ENCODE results near the gene NCS1. TPM values are rescaled to one million over a fixed set of nuclear protein-coding genes. Genes with fewer than 3 reads are reported as not detected.
A peak's percentile ranks its signal among the peaks of the same experiment; 100 is the strongest.

Gene NCS1
- total RNA-seq, 1 donor from 2014 or later, result 37.7 TPM

- H3K36me3 Mint-ChIP-seq (ENCODE audit: unreplicated experiment), result peaks cover 37% of the 10 kb centered on the region
- H3K4me1 Mint-ChIP-seq (ENCODE audit: unreplicated experiment), result peaks cover 27% of the 10 kb centered on the region
- peak overlapping the region; percentile 22 for H3K4me3 Mint-ChIP-seq (ENCODE audit: unreplicated experiment)
- H3K27ac Mint-ChIP-seq (ENCODE audit: unreplicated experiment), result peak overlapping the region; percentile 94
- H3K9me3 Mint-ChIP-seq (ENCODE audit: unreplicated experiment), result no peaks in the 10 kb centered on the region
- no peak for DNase-seq (ENCODE audit: extremely low spot score, unreplicated experiment)
- no peaks in the 10 kb centered on the region for H3K27me3 Mint-ChIP-seq (ENCODE audit: unreplicated experiment)
- TF ChIP-seq CTCF (IDR thresholded peaks at IDR 0.05), result no peak
Observed at GRCh38 chr9:130128251-130128650, 44.0 kb upstream of the NCS1 start.

- no peak for TF ChIP-seq CTCF (IDR thresholded peaks at IDR 0.05)
- Mint-ChIP-seq H3K9me3 (ENCODE audit: unreplicated experiment) (no peaks in the 10 kb centered on the region), H3K4me1 (ENCODE audit: unreplicated experiment) (peaks cover 27% of the 10 kb centered on the region), H3K27ac (ENCODE audit: unreplicated experiment) (peak overlapping the region; percentile 94), H3K4me3 (ENCODE audit: unreplicated experiment) (peak overlapping the region; percentile 22), H3K36me3 (ENCODE audit: unreplicated experiment) (peaks cover 41% of the 10 kb centered on the region), H3K27me3 (ENCODE audit: unreplicated experiment) (no peaks in the 10 kb centered on the region)
- DNase-seq (ENCODE audit: extremely low spot score, unreplicated experiment), result no peak
Observed at GRCh38 chr9:130128733-130129431, 43.3 kb upstream of the NCS1 start.

GRCh38 chr9:130129432-130130061, 42.7 kb upstream of the NCS1 start:
- peak overlapping the region; percentile 94 for H3K27ac Mint-ChIP-seq (ENCODE audit: unreplicated experiment)
- no peak overlapping the region for H3K4me3 Mint-ChIP-seq (ENCODE audit: unreplicated experiment)
- H3K36me3 Mint-ChIP-seq (ENCODE audit: unreplicated experiment), result peaks cover 36% of the 10 kb centered on the region
- no peaks in the 10 kb centered on the region for H3K27me3 Mint-ChIP-seq (ENCODE audit: unreplicated experiment)
- DNase-seq (ENCODE audit: extremely low spot score, unreplicated experiment), result no peak
- no peak for TF ChIP-seq CTCF (IDR thresholded peaks at IDR 0.05)
- H3K4me1 Mint-ChIP-seq (ENCODE audit: unreplicated experiment), result peaks cover 27% of the 10 kb centered on the region
- no peaks in the 10 kb centered on the region for H3K9me3 Mint-ChIP-seq (ENCODE audit: unreplicated experiment)

- peaks cover 27% of the 10 kb centered on the region for H3K4me1 Mint-ChIP-seq (ENCODE audit: unreplicated experiment)
- peaks cover 38% of the 10 kb centered on the region for H3K36me3 Mint-ChIP-seq (ENCODE audit: unreplicated experiment)
- no peak overlapping the region for H3K4me3 Mint-ChIP-seq (ENCODE audit: unreplicated experiment)
- no peak overlapping the region for H3K27ac Mint-ChIP-seq (ENCODE audit: unreplicated experiment)
- no peak for TF ChIP-seq CTCF (IDR thresholded peaks at IDR 0.05)
- no peaks in the 10 kb centered on the region for H3K9me3 Mint-ChIP-seq (ENCODE audit: unreplicated experiment)
- H3K27me3 Mint-ChIP-seq (ENCODE audit: unreplicated experiment), result no peaks in the 10 kb centered on the region
- DNase-seq (ENCODE audit: extremely low spot score, unreplicated experiment), result no peak
Observed at GRCh38 chr9:130132746-130133145, 39.5 kb upstream of the NCS1 start.

GRCh38 chr9:130137081-130137640, 35.0 kb upstream of the NCS1 start:
- H3K36me3 Mint-ChIP-seq (ENCODE audit: unreplicated experiment), result peaks cover 22% of the 10 kb centered on the region
- DNase-seq (ENCODE audit: extremely low spot score, unreplicated experiment), result no peak
- no peaks in the 10 kb centered on the region for H3K27me3 Mint-ChIP-seq (ENCODE audit: unreplicated experiment)
- no peak for TF ChIP-seq CTCF (IDR thresholded peaks at IDR 0.05)
- no peak overlapping the region for H3K27ac Mint-ChIP-seq (ENCODE audit: unreplicated experiment)
- H3K4me1 Mint-ChIP-seq (ENCODE audit: unreplicated experiment), result peaks cover 14% of the 10 kb centered on the region
- H3K4me3 Mint-ChIP-seq (ENCODE audit: unreplicated experiment), result no peak overlapping the region
- no peaks in the 10 kb centered on the region for H3K9me3 Mint-ChIP-seq (ENCODE audit: unreplicated experiment)
